ENCODE results near the gene ABCA2. TPM values are rescaled to one million over a fixed set of nuclear protein-coding genes. Genes with fewer than 3 reads are reported as not detected.

ABCA2 gene
- total and polyA plus RNA-seq, 2 experiments from 2014 or later = 7.0 to 16.0 TPM

GRCh38 chr9:137054932-137055384, 26.9 kb upstream of the ABCA2 start:
- no peaks in the 10 kb centered on the region for H3K9me2 ChIP-seq (ENCODE audit: insufficient read depth)
- no peak for DNase-seq (ENCODE audit: low spot score)
- H4K20me1 ChIP-seq (replicated peaks; ENCODE audit: insufficient read depth) = no peaks in the 10 kb centered on the region
- no peaks in the 10 kb centered on the region for H3K4me1 ChIP-seq (ENCODE audit: insufficient read depth)
- H3K4me2 ChIP-seq = peak overlapping the region; percentile 84; the same call in 1 of the 2 replicates
- no peaks in the 10 kb centered on the region for H3K36me3 ChIP-seq (ENCODE audit: insufficient read depth)
- H3K4me3 Mint-ChIP-seq = no peak overlapping the region
- no peak overlapping the region for H3K27ac Mint-ChIP-seq
- no peaks in the 10 kb centered on the region for H3K79me2 ChIP-seq (replicated peaks; ENCODE audit: insufficient read depth)
- peak overlapping the region; percentile 60; the same call in 1 of the 2 replicates for H3K4me3 ChIP-seq
- peaks cover 41% of the 10 kb centered on the region for H3K27me3 Mint-ChIP-seq (ENCODE audit: insufficient read depth, low read depth, poor library complexity)
- peak; percentile 4 for ATAC-seq
- H3K4me1 Mint-ChIP-seq = peaks cover 2% of the 10 kb centered on the region; the same call in 1 of the 3 replicates
- TF ChIP-seq ZNF114 (CRISPR knock-in tag; IDR thresholded peaks at IDR 0.05) = no peak
- no peak for TF ChIP-seq NANOG (IDR thresholded peaks at IDR 0.05; ENCODE audit: borderline replicate concordance)
- no peak for TF ChIP-seq EZH2 (IDR thresholded peaks at IDR 0.05; ENCODE audit: low read depth, unreplicated experiment)
- TF ChIP-seq ETS1 (IDR thresholded peaks at IDR 0.05) = no peak
- TF ChIP-seq ZNF462 (CRISPR knock-in tag; IDR thresholded peaks at IDR 0.05) = no peak
- TF ChIP-seq CTCF (conservative IDR thresholded peaks at IDR 0.05; ENCODE audit: low read depth in 2 of 2) = no peak
- no peak for TF ChIP-seq REST (IDR thresholded peaks at IDR 0.05; ENCODE audit: unreplicated experiment)
- TF ChIP-seq EZH2phosphoT487 (IDR thresholded peaks at IDR 0.05; ENCODE audit: unreplicated experiment) = no peak
- TF ChIP-seq JUNB (IDR thresholded peaks at IDR 0.05; ENCODE audit: unreplicated experiment) = no peak
- no peak for TF ChIP-seq ZNF331 (CRISPR knock-in tag; IDR thresholded peaks at IDR 0.05; ENCODE audit: low read depth)
- no peak for TF ChIP-seq STAT1 (IDR thresholded peaks at IDR 0.05; ENCODE audit: unreplicated experiment)
- TF ChIP-seq CREB1 (CRISPR knock-in tag; IDR thresholded peaks at IDR 0.05; ENCODE audit: low read depth) = no peak
- TF ChIP-seq POLR2AphosphoS5 (IDR thresholded peaks at IDR 0.05; ENCODE audit: low read depth) = no peak
- no peak overlapping the region for H2AFZ ChIP-seq
- H3K9me3 Mint-ChIP-seq = no peaks in the 10 kb centered on the region
- H3K27ac ChIP-seq (ENCODE audit: low read depth) = no peak overlapping the region
- no peaks in the 10 kb centered on the region for H3K36me3 Mint-ChIP-seq (ENCODE audit: low read depth)
- H3K27me3 ChIP-seq (ENCODE audit: insufficient read depth) = peaks cover 35% of the 10 kb centered on the region
- H3F3A ChIP-seq (replicated peaks; ENCODE audit: low read depth) = 0 out of 2 replicates have a peak, but pooled peaks cover 2% of the 10 kb centered on the region
